ENCODE data around the gene RPL11. TPM values are rescaled to one million over a fixed set of nuclear protein-coding genes. Genes with fewer than 3 reads are reported as not detected.

Gene RPL11
- total RNA-seq, 1 experiment from 2014 or later = 865 TPM

- Histone ChIP-seq H3K27ac (ENCODE audit: low read length) (no peak overlapping the region), H3K36me3 (ENCODE audit: control insufficient read depth, insufficient read depth, low read length) (peaks cover 76% of the 10 kb centered on the region), H3K4me1 (ENCODE audit: control insufficient read depth, insufficient read depth, low read length) (peaks cover 29% of the 10 kb centered on the region), H3K27me3 (ENCODE audit: control insufficient read depth, insufficient read depth, low read length) (no peaks in the 10 kb centered on the region), H3K4me3 (ENCODE audit: low read depth in 2 of 2, low read length in 2 of 2) (no peak overlapping the region), H3K9me3 (ENCODE audit: control insufficient read depth, insufficient read depth, low read depth, low read length) (no peaks in the 10 kb centered on the region)
- CTCF ChIA-PET = interaction anchor here (0.6 kb wide), 1 partner anchor 446 kb away, joined by 7 read pairs; the partner anchor contains the start of gene IL22RA1
- in situ Hi-C loops (cut with HindIII; ENCODE audit: low pct_unique_long_range_greater_than_20kb, low sequenced_read_pairs) (no loop called here), intact Hi-C loops (cut with micrococcal nuclease; ENCODE audit: unreplicated experiment) (no loop called here)
- ATAC-seq (no peak), DNase-seq (ENCODE audit: low read depth, low spot score) (no peak)
- TF ChIP-seq POLR2AphosphoS5 (IDR thresholded peaks at IDR 0.05; ENCODE audit: low read depth, low read length) (no peak; the same call in 1 of the 2 replicates), REST (IDR thresholded peaks at IDR 0.05; ENCODE audit: insufficient read depth in 1 of 2, low read depth in 2 of 2, low read length in 1 of 2) (no peak), CTCF (IDR thresholded peaks at IDR 0.05) (no peak), TCF7L2 (IDR thresholded peaks at IDR 0.05; ENCODE audit: low read depth, low read length) (no peak), SIN3A (IDR thresholded peaks at IDR 0.05; ENCODE audit: borderline replicate concordance, insufficient read depth, low read depth, low read length) (no peak)
- POLR2A ChIA-PET = interaction anchor here (0.6 kb wide), 3 partner anchors 9 to 255 kb away, joined by 5 to 7 read pairs (median 6); no protein-coding TSS in a partner anchor
- no TSS peak for BruUV-seq (replicated peaks)
Measured at GRCh38 chr1:23696335-23696989, 4.9 kb downstream of the RPL11 start.

DNA sequence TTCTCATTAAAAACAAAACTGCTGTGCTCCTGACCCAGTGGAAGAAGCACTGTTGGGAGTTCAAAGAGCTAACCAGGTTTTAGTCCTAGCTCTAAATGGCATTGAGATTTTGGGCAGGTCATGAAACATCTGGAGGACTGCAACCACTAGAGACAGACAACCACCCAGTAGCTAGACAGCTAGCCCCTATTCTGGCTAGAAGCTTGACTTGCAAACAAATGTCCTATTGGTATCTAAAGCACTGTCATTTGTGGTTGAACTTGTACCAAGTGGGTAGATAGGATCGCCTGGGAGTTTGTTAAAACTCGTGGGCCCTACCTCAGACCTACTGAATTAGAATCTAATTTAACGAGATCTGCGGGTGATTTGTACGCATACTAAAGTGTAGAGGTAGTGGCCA lies 6.9 kb downstream of the RPL11 start:
- in situ Hi-C loops (cut with HindIII; ENCODE audit: low pct_unique_long_range_greater_than_20kb, low sequenced_read_pairs) = no loop called here
- no peak for DNase-seq (ENCODE audit: low read depth, low spot score)
- Histone ChIP-seq H3K4me1 (ENCODE audit: control insufficient read depth, insufficient read depth, low read length) (peaks cover 26% of the 10 kb centered on the region), H3K36me3 (ENCODE audit: control insufficient read depth, insufficient read depth, low read length) (peaks cover 72% of the 10 kb centered on the region), H3K27me3 (ENCODE audit: control insufficient read depth, insufficient read depth, low read length) (no peaks in the 10 kb centered on the region), H3K27ac (ENCODE audit: low read length) (0 out of 2 replicates have a peak overlapping the region, but pooled peaks have one; percentile 6), H3K4me3 (ENCODE audit: low read depth in 2 of 2, low read length in 2 of 2) (no peak overlapping the region), H3K9me3 (ENCODE audit: control insufficient read depth, insufficient read depth, low read depth, low read length) (no peaks in the 10 kb centered on the region)
- ChIA-PET POLR2A (no interaction called here), CTCF (no interaction called here)
- BruUV-seq (replicated peaks) = no TSS peak
- TF ChIP-seq TCF7L2 (IDR thresholded peaks at IDR 0.05; ENCODE audit: low read depth, low read length) = no peak
- intact Hi-C loops (cut with micrococcal nuclease; ENCODE audit: unreplicated experiment) = no loop called here
- no peak for ATAC-seq
